GM12891 (cell line): ENCODE results near the gene GPR183.

Experiments used
- POLR2A ChIP-seq: IDR thresholded peaks from 2 replicates; pipeline ENCODE4 v1.6.1; 2011; ENCODE audit warnings: low read depth, low read length, control low read depth
- POLR2AphosphoS5 ChIP-seq: IDR thresholded peaks from 2 replicates; pipeline ENCODE4 v1.6.1; 2011; ENCODE audit warnings: low read depth, low read length, control low read depth
- SPI1 ChIP-seq: IDR thresholded peaks from 2 replicates; pipeline ENCODE4 v1.6.1; 2011; ENCODE audit warnings: low read depth, low read length, control low read depth

DNA sequence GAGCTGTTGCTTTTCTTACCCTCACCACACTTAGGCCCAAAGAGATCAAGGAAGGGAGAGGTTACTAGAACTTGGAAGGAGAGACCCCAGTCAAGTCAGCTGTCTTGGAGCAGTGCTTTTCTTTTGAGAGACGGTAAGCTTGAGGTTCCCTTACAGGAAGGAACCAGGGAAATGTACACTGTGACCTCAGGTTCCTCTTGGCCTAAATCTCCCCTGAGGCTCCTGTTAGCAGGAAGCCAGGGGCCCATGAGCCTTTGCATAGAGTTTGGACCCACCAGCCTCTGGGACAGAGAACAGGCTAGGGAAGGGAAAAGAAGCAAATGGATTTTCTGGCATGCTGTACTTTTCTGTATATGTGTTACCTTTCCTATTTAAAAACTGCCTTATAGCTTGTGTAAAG, 43.1 kb downstream of the GPR183 start:
- TF ChIP-seq POLR2A (no peak), POLR2AphosphoS5 (no peak), SPI1 (no peak)
